ENCODE measurements around the gene NPTX2. TPM values are rescaled to one million over a fixed set of nuclear protein-coding genes. Genes with fewer than 3 reads are reported as not detected.
"Not testable (repeated sequence)": the region's sequence is repeated elsewhere in the genome, so short reads cannot be mapped to it uniquely, and the experiment has no call there.

The NPTX2 gene
- total RNA-seq, 1 experiment from 2014 or later: not detected

- H3K9me3 ChIP-seq (ENCODE audit: control insufficient read depth in 1 of 2, insufficient read depth in 1 of 2, low read depth in 1 of 2, low read length in 2 of 2): peaks cover 12 to 14% of the 10 kb centered on the region in 2 experiments; a peak in 3 of 4 replicates
- no peak overlapping the region for H2AFZ ChIP-seq (ENCODE audit: low read depth, low read length, poor library complexity, severe bottlenecking)
- no peak overlapping the region for H3K4me3 ChIP-seq (replicated peaks in 1 of 2; ENCODE audit: low read depth in 1 of 2, low read length in 2 of 2)
- no peaks in the 10 kb centered on the region for H3K4me1 ChIP-seq (ENCODE audit: control insufficient read depth in 1 of 2, insufficient read depth in 2 of 2, low read length in 2 of 2)
- H3K79me2 ChIP-seq (ENCODE audit: insufficient read depth, low read length): no peaks in the 10 kb centered on the region
- no TSS peak for BruUV-seq (replicated peaks)
- ChIA-PET CTCF (no interaction called here), POLR2A (no interaction called here), RAD21 (ENCODE audit: low non-redundant PET in 1 of 2, low total read pairs in 2 of 2, uncharacterized antibody in 2 of 2, unreplicated experiment in 2 of 2) (no interaction called here)
- H3K36me3 ChIP-seq (ENCODE audit: control insufficient read depth in 1 of 2, insufficient read depth in 2 of 2, low read length in 2 of 2): no peaks in the 10 kb centered on the region
- DNase-seq (ENCODE audit: low read depth, low spot score) (no peak), ATAC-seq (no peak)
- H3K27me3 ChIP-seq (ENCODE audit: insufficient read depth, low read length): no peaks in the 10 kb centered on the region
- H3K9ac ChIP-seq (ENCODE audit: low read length): no peak overlapping the region
- H4K20me1 ChIP-seq (ENCODE audit: insufficient read depth): no peaks in the 10 kb centered on the region
- TF ChIP-seq SRF (IDR thresholded peaks at IDR 0.05; ENCODE audit: low read depth): no peak
- no peak for TF ChIP-seq FOSL1 (IDR thresholded peaks at IDR 0.05; ENCODE audit: low read depth)
- TF ChIP-seq POLR2AphosphoS5 (IDR thresholded peaks at IDR 0.05; ENCODE audit: low read depth, low read length): no peak
- no peak for TF ChIP-seq TCF7L2 (IDR thresholded peaks at IDR 0.05; ENCODE audit: borderline replicate concordance, extremely low read depth, insufficient read depth, insufficient read length)
- no peak for TF ChIP-seq JUND (IDR thresholded peaks at IDR 0.05)
- no peak for TF ChIP-seq YY1 (IDR thresholded peaks at IDR 0.05; ENCODE audit: extremely low read depth, insufficient replicate concordance, low read depth, low read length)
- no peak for TF ChIP-seq CBX3 (IDR thresholded peaks at IDR 0.05; ENCODE audit: low read depth)
- no peak for TF ChIP-seq SIN3A (IDR thresholded peaks at IDR 0.05; ENCODE audit: low read depth)
- TF ChIP-seq EGR1 (IDR thresholded peaks at IDR 0.05; ENCODE audit: low read depth): no peak
- TF ChIP-seq MAX (IDR thresholded peaks at IDR 0.05): no peak
- no peak for TF ChIP-seq EZH2phosphoT487 (IDR thresholded peaks at IDR 0.05; ENCODE audit: borderline replicate concordance)
- TF ChIP-seq POLR2A (IDR thresholded peaks at IDR 0.05; ENCODE audit: borderline replicate concordance, extremely low read depth, insufficient read depth, insufficient read length): no peak
- TF ChIP-seq ZFX (IDR thresholded peaks at IDR 0.05): no peak
- TF ChIP-seq CTCF (IDR thresholded peaks at IDR 0.05 in 2 of 3, conservative IDR thresholded peaks at IDR 0.05 in 1 of 3; ENCODE audit: borderline replicate concordance in 1 of 3, insufficient read depth in 1 of 3, low read depth in 2 of 3, low read length in 2 of 3): no peak
- H3K4me2 ChIP-seq (ENCODE audit: low read length): no peak overlapping the region
- intact Hi-C loops (cut with micrococcal nuclease): no loop called here
- no peaks in the 10 kb centered on the region for H3K9me2 ChIP-seq (ENCODE audit: insufficient read depth)
- H3K27ac ChIP-seq (ENCODE audit: low read depth, low read length): no peak overlapping the region
Measured at GRCh38 chr7:98571986-98572385, 45.1 kb upstream of the NPTX2 start.

- H3K36me3 ChIP-seq (ENCODE audit: control insufficient read depth in 1 of 2, insufficient read depth in 2 of 2, low read length in 2 of 2); H2AFZ ChIP-seq (ENCODE audit: low read depth, low read length, poor library complexity, severe bottlenecking); RAD21 ChIA-PET (ENCODE audit: low non-redundant PET in 1 of 2, low total read pairs in 2 of 2, uncharacterized antibody in 2 of 2, unreplicated experiment in 2 of 2); ATAC-seq; H3K27me3 ChIP-seq (ENCODE audit: insufficient read depth, low read length); H3K9me2 ChIP-seq (ENCODE audit: insufficient read depth); H3K4me2 ChIP-seq (ENCODE audit: low read length); H3K9ac ChIP-seq (ENCODE audit: low read length); H3K27ac ChIP-seq (ENCODE audit: low read depth, low read length); DNase-seq (ENCODE audit: low read depth, low spot score); intact Hi-C loops (cut with micrococcal nuclease); POLR2A ChIA-PET; H3K4me1 ChIP-seq (ENCODE audit: control insufficient read depth in 1 of 2, insufficient read depth in 2 of 2, low read length in 2 of 2); H3K79me2 ChIP-seq (ENCODE audit: insufficient read depth, low read length); H3K4me3 ChIP-seq (replicated peaks in 1 of 2; ENCODE audit: low read depth in 1 of 2, low read length in 2 of 2); H4K20me1 ChIP-seq (ENCODE audit: insufficient read depth); BruUV-seq (replicated peaks); CTCF ChIA-PET: not testable (repeated sequence)
- H3K9me3 ChIP-seq (ENCODE audit: control insufficient read depth in 1 of 2, insufficient read depth in 1 of 2, low read depth in 1 of 2, low read length in 2 of 2): peaks cover 12 to 14% of the 10 kb centered on the region in 2 experiments; a peak in 3 of 4 replicates
Measured at GRCh38 chr7:98572716-98573115, 44.4 kb upstream of the NPTX2 start.

Data from HCT116 (cell line).